ENCODE results near the gene CEP112.
"Not testable (repeated sequence)": the region's sequence is repeated elsewhere in the genome, so short reads cannot be mapped to it uniquely, and the experiment has no call there.

CEP112 gene

DNA sequence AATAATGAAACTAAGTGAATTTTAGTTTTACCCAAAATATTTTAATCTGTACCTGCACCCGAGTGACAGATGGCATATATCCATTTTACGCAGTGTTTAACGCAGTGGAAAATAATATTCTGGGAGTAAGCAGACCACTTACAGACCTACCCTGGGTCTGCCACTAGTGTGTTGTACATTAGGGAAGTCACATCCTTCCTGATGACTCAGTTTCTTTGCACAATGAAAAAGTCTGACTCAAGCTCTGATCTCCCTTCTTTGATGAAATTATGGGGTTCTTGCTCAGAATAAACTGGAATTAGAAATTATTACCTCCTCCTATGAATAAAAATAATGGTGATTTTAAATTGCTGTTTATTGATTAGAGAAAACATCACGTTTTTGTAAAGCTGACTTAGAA lies 507.3 kb downstream of the CEP112 start:
- FAIRE-seq = no peak
- TF ChIP-seq, protein P1, sequence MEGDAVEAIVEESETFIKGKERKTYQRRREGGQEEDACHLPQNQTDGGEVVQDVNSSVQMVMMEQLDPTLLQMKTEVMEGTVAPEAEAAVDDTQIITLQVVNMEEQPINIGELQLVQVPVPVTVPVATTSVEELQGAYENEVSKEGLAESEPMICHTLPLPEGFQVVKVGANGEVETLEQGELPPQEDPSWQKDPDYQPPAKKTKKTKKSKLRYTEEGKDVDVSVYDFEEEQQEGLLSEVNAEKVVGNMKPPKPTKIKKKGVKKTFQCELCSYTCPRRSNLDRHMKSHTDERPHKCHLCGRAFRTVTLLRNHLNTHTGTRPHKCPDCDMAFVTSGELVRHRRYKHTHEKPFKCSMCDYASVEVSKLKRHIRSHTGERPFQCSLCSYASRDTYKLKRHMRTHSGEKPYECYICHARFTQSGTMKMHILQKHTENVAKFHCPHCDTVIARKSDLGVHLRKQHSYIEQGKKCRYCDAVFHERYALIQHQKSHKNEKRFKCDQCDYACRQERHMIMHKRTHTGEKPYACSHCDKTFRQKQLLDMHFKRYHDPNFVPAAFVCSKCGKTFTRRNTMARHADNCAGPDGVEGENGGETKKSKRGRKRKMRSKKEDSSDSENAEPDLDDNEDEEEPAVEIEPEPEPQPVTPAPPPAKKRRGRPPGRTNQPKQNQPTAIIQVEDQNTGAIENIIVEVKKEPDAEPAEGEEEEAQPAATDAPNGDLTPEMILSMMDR (IDR thresholded peaks at IDR 0.05; ENCODE audit: insufficient read depth, missing control alignments) = no peak
- no peak for DNase-seq (ENCODE audit: insufficient read length, low spot score)

DNA sequence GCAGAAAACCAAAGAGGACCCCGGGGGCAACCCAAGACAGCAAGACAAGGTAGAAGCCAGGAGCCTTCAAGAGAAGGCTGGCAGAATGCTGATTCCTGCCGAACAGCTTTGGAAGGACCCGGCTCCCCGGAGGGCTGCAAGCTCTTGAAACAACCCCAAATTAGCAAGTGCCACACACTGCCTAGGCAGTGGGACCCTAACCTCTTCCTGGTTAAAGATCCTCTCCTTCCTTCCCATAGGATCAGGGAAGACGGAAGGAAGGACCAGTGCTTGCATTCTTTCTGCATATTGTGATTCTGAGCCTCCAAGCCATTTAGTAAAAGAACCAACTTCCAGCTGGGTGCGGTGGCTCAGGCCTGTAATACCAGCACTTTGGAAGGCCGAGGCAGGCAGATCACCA lies 508.5 kb downstream of the CEP112 start:
- FAIRE-seq (no peak), DNase-seq (ENCODE audit: insufficient read length, low spot score) (no peak)
- TF ChIP-seq, protein P1 (IDR thresholded peaks at IDR 0.05; ENCODE audit: insufficient read depth, missing control alignments) = no peak

DNA sequence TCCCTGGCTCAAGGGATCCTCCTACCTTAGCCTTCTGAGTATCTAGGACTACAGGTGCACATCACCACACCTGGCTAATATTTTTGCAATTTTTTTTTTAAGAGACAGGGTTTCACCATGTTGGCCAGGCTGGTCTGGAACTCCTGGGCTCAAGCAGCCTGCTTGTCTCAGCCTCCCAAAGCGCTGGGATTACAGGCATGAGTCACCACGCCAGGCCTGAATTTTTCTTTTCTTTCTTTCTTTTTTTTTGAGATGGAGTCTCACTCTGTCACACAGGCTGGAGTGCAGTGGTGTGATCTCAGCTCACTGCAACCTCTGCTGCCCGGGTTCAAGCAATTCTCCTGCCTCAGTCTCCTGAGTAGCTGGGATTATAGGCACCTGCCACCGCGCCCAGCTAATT lies 510.2 kb downstream of the CEP112 start:
- not testable (repeated sequence) for DNase-seq (ENCODE audit: insufficient read length, low spot score); FAIRE-seq

DNA sequence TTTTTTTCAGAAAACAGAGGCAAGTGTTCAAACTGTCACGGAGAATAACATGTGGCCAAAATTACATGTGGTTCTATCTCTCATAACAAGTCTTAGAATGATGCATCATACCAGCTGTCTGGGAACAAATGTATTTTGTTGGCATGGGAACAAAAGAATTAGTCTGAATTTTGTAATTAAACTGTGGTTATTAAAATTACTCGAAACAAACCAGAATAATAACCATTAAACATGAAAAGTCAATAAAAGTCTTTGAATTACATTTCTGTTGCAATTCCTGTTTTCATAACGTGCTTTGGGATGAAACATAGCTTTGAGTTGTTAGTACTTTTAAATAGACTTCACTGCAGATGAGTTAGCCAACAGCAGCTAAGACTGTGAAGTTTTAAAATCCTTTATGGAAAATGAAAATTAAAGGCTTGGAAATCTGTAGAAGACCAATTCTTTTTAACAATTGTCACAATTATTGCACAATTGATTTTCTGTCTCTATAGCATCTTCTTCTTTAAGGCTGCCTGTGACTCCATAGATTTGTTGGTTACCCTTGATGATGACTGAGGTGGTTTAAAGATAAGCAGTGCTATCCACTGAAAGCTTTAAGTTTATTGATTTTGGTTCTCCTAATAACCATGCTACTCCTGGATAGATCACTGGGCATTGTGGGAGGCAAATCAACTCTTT lies 512.6 kb downstream of the CEP112 start:
- TF ChIP-seq, protein P1 (IDR thresholded peaks at IDR 0.05; ENCODE audit: insufficient read depth, missing control alignments) = no peak
- FAIRE-seq = no peak
- no peak for DNase-seq (ENCODE audit: insufficient read length, low spot score)

DNA sequence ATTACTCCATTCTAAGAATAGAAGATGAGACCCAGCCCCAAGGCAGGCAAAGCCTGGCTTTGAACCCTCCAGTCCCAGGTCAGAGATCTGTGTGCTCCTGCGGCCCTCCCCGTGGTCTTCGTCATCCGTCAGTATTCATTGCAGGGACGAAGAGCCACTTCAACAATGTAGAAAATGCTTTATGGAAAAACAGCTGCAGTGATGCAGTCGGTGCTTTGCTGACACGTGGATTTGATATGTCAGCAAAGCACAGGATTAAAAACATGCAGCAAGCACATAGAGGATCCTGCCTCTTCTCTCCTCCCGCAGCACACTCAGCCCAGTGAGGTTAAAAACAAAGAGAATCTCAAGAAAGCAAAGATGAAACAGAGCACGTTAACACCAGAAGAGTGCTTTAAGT lies 513.4 kb downstream of the CEP112 start:
- TF ChIP-seq, protein P1 (IDR thresholded peaks at IDR 0.05; ENCODE audit: insufficient read depth, missing control alignments) = no peak
- no peak for FAIRE-seq
- no peak for DNase-seq (ENCODE audit: insufficient read length, low spot score)

DNA sequence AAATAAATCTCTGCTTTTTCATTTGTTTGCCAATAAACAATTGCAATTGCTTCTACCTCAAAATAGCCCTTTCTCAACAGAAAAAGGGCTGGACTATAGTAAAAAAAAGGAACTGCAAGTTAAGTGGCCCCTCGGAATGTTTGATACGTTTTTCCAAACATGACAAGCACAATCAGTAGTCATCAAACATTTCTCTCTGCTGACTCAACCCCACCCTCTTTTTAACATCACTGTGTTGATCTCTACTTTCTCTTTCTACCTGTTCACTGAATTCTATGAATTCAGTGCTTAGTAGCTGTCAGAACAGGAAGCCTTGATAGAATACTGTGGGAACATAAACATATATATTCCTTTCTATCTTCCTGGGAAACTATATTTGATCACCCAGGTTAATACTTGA lies 514.0 kb downstream of the CEP112 start:
- TF ChIP-seq, protein P1 (IDR thresholded peaks at IDR 0.05; ENCODE audit: insufficient read depth, missing control alignments) = no peak
- no peak for DNase-seq (ENCODE audit: insufficient read length, low spot score)
- FAIRE-seq = no peak

DNA sequence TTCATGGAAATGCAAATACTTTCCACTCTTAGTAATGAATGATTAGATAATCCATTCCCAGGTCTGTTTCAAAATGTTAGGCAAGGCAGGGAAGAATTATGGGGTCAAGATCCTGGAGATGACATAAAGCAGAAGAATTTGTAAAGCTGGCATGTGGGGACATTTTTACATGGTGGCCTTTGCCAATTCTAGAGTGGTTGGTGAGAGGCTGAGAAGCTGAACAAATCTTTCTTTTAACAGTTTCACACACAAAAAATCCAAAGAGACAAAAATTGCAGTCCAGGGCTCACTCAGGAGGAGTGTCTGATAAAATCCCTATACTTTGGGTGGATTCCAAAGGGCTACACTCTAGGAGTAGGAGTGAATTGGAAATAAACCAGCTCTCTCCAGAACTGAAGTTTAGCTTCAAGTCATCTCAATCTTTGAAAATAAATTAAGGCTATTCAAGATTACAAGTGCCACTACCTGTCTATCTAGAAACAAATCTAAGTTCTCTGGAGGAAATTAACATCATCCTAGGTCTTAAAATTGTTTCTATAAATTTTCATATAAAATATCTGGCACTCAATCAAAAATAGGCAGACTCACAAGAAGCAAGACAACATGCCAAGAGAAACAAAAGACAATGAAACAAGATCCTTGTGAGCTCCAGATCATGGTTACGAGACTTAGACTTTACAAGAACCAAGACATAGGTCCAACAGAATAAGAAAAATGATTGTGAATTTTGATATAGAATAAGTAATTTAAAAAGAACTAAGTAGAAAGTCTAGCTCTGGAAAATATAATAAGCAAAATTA lies 517.5 kb downstream of the CEP112 start:
- no peak for FAIRE-seq
- no peak for DNase-seq (ENCODE audit: insufficient read length, low spot score)

More for the DNA sequence above, 517.5 kb downstream of the CEP112 start:
- TF ChIP-seq, protein P1 (IDR thresholded peaks at IDR 0.05; ENCODE audit: insufficient read depth, missing control alignments) = no peak
